HK-2 (cell line): ENCODE data around the gene LBX1.
A peak's percentile ranks its signal among the peaks of the same experiment; 100 is the strongest.

Source experiments
- DNase-seq: peaks from one replicate; pipeline ENCODE4 v3.0.0-alpha.2; 2018; ENCODE audit not compliant: unreplicated experiment

The LBX1 gene

DNA sequence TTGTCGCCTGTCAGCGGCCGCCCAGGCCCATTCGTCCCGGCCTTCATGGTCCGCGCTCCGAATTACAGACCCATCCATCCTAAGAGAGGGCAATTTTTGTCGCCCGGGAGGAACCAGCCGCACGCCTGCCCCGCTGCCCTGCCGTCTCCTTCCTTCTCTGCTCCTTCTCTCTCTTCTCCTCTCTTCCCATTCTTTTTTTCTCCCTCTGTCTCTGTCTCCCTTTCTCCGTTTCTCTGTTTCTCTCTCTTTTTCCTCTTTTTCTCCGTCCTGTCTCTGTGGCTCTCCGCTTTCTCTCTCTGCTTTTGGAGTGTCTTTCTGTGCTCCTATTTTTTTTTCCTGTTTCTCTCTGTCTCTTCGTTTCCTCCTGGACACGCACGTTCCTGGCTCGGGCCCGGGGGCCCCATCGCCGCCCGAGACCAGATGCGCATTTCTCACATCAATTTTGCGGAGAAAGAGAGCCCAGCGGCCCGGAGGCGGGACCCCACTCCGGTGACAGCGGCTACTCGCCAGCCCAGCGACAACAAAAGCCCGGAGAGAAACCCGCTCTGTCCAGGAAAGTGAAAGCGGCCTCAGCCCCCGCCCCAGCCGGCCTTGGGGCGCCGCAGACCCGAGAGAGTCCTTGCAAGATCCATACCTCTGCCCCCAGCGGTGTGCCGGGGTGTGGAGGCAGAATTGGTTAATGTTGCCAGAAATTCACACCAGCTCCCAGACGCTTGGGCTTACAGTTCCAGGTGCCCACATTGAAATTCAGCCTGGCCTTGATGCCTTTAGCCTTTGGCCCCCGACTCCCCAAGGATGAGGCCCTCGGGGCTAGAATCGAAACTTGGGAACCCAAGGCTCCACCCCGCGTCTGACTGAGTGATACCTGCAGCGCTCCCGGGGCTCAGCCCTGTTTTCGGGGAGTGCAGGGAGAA is 4.1 kb downstream of the LBX1 start:
- DNase-seq: no peak

DNA sequence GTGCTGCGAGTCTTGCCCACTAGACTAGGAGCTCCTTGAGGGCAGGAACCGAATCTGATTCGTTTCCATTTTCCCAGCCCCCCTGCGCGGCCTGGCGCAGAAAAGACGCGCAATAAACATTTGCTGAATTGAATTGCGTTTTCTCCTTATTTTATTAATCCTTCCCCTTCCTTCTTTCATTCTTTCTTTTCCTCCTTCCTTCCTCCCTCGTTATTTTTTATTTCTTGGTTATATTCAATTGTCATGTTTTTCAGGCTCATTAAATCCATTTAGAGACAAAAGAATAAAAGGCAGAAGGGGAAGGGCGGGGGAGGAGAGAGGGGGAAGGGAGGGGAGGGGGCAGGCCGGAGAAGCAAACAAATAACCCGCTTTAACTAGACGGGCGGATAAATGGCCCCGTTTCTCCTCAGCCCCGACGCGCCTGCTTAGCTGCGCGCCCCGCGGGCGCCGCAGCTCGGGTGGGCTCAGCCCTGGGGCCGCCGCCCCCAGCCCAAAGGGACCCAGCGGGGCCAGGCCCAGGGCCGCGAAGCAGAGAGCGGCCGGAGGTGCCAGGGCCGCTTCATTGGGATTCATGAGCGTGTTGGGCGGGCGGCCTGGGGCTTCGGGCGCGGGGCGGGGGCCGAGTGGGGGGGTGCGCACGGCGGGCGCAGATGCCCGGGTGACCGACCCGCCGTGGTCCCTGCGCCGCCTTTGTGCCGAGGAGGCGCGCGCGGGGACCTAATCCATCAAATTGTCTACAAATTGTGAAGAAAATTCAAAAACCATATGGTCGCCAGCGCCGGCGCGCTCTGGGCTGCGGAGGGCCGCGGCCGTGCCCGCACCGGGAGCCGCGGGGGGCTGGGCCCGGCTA is 5.0 kb downstream of the LBX1 start:
- no peak for DNase-seq

DNA sequence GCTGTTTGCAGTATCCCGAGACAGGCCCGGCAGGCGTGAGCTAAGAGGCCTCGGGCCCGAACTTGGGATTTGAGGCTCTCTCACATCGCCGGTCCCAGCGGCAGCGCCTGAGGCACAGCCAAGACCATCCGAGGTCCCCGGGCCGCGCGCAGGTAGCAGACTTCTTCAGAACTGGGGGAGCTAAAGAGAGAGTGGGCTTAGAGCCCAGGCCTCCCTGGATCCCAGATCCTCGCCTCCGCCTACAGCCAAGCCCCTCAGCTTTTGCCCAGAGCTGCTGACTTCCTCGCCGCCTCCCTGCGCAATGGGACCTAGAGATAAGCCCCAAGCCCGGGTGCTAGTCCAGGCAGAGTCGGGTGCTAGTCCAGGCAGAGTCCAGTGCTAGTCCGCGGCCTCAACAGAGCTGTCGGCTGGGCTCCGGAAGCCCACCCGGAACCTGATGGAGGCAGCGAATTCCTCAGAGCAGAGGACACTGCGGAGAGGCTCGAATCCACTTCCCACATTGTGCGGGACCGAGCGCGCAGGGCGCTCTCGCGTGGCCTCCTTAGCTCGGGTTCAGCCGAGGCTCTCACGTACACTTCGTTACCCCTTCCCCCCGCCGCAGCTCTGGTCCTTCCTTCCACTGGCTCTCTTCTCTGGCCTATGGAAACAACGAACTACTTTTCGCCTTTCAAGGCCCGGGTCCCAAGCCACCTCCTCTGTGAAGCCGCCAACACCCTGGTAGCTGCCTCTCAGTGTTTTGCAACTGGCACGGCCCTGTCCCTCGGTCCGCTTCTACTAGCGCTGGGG is 5.8 kb downstream of the LBX1 start:
- no peak for DNase-seq

DNA sequence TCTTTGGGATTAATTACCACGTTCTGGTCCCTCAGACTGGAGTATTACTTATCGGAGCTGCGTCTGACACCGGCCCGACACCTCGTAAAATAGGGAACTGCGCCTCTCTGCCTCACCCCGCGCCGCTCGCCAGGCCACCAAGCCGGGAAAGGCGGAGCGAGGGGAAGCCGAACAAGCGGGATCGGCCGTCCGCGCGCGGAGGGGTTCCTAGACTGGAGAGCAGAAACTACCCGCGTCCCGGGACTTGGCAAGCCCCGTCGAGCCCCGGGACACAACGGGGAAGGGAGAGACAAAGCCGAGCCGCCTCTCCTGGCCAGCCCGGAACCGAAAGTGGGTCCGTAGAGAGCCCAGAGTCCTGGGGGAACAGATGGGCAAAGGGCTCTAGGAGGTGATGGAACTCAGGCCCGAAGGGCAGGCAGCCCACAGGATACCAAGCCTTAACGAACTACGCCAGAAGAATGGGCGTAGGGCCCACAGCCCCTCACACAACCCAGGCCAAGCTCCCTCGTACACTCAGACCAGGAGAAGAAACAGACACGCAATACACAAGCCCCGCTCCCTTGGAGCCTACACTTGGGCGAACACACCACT is 6.5 kb downstream of the LBX1 start:
- no peak for DNase-seq

DNA sequence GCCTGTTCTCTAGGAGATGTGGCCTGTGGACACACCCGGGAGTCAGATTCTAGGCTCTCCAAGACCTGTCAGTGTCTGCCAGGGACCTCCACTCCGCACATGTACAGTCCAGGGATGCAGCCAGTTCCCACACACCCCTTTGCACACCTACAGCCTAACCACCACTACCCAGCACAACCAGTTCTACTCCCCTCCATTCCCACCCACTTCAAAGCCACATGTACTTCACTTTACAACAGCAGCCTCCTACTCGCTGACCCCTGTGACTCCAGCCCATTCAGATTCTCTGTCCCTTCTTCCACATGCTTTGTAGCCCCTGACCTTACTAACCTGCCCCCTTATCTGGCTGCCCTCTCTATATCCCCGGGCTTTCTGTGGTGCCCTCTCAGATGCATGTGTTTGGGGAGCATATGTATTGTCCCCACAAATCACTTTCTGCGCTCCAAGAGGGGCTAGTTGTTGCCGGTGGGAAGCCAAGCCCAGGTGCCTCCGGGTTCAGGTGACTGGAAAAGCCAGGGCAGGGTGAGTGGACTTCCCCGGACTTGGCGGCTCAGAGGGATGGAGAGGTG is 7.2 kb downstream of the LBX1 start:
- no peak for DNase-seq

DNA sequence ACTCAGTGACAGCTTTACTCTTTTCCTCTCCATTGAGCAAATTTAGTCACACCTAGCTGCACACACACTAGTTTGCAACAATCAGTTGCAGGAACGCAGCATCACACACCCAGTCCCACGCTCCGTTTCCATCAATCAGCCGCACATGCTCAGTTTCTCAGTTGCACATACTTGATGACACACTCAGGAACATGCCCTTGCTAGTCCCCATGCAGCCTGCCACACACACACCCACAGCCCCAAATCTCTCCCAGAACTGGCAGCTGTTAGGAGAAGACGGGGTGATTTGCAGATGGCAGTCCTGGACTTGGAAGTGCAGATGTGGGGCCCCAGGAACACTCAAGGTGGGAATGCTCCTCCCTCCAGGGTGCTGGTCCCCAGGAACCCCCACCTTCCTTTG is 7.7 kb downstream of the LBX1 start:
- DNase-seq: no peak

DNA sequence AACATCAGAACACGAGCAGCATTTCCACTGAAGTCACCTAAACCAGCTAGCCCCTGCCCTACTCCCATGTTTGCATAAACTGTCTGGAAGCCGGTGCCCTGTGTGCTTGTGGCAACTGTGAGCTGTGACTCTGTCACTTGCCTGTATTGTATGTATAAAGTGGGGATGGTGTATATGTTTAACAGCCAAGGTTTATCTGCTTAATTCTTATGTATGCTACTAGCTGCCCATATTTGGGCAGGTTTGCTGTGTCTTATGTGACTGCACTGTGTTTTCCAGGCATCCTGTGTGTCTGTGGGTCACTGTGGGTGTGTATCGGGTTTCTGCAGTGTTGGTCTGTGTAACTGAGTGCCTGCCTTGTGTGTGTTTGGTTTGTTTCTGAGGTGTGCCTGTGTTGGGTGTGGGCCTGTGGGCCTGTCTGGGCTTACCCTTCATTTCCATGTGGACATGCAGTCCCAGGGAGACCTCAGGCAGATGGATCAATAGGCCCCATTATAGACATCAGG is 9.3 kb downstream of the LBX1 start:
- no peak for DNase-seq

DNA sequence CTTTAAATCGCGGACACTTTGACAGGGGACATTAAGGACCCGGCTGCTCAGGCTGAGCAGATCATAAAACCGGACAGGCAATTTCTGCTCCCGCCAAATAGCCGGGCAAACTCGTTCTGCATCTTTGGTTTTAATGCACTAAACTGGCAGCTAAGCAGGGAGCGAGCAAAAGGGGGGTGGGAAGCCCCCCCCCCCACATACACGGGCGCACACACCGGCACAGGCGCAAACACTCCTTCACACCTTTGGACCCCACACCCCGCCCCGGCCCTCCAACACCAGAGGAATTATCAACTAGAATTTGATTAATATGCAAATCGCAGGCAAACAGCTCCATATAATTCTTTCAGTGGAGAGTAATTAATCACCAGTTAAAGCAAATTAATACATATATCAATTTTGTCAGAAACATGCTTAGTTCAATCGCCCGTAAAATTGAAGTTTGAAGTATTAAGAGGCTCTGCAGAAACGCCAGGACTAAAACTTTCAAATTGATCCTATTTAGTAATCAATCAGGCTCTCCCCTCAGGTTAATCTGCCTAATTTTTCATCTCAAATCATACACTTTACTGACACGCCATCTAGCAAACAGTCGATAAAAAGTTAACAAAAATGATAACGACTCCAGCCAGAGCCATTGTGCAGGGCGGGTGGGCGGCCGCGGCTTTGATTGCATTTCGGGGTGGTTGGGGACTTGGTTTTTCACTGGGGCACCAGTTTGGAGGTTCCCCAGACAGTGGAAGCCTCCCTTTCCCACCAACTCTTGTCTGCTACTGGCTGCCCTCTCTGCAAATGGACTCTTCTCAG is 9.9 kb downstream of the LBX1 start:
- DNase-seq: no peak

DNA sequence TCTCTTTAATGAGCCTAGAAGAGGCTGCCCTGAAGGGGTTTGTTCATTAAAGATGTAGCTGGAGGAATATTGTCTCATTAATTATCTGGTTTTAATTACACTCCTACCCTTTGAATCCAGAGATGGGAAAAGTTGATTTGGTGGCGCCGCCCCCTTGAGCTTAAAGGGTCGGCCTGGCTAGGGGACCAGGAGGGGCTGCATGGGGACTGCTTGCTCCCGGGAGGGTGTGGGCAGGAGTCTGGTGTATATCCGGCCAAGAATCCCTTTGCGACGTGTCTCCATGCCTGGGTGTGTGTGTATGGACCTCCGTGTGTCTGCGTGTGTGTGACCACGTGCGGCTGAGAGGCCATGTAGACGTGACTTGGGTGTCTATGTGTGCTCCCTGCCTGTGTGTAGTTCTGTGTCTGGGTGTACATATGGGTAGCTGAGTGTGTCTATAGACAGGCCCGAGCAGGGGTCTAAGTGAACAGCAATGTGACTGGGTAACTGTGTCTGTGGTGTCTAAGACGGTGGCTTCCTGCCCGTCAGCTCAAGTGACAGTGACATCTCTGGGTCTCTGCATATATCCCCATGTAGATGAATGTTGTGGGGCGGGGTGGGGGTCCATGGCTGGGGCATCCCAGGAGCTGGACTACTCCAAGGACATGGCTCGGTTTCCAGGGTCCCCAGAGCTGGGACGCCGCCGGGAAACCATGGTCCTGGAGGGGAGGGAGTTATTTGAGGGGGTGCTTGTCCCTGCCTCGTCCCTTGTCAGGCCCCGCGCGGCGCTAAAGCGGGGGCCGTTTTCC is 10.7 kb downstream of the LBX1 start:
- no peak for DNase-seq

DNA sequence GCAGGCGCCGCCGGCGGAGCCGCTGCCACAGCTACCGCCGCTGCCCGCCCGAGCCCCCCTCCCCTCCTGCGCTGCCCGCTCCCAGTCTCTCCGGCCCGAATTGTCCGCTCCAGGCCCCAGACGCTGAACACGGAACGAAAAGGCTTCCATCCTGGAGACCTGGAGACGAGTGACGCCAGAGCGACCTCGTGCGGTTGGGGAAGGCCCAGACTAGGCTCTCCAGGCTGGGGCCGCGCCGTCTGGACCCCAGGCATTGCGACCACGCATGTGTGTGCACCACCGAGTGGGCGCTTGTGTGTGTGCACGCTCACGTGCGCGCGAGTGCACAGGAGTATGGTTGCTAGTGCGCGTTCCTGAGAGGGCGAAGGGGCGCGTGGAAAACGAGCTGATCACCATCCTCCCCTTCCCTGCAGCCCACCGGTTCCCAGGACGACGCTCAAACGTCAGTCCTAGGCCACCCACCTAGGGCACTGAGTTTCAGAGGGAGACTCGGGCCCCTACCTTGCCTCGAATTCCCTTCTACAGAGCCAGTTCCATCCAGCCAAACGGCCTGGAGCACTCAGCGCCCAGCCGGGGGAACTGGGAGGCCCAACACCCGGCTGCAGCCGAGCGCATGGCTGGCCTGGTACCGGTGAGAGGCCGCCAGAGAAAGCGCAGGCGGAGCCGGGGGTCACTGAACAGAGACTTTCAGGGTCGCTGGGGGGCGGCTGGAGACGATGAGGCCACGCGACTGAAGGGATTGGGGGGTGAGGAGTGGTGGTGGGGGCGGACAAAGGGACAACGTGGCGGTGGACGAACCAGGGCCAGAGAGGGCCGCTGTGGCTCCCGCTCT is 11.6 kb downstream of the LBX1 start:
- DNase-seq: peak; percentile 46

DNA sequence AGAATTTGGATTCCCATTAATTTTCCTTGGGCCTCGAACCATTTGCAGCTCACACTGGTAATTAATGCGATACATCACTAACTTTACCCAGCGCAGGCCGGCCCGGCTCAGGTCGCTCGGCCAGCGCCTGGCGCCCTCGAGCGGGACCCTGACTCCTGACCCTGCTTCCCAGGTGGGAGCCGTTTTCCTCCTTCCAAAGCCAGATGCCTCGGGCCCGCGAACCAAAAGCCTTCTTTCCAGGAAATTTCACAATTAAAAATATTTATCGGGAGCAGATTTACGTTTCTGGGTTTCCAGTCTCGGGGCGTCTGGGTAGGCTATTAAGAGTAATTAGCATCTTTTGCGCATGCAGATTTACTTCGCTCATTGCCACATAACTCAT is 12.2 kb downstream of the LBX1 start:
- DNase-seq: no peak

DNA sequence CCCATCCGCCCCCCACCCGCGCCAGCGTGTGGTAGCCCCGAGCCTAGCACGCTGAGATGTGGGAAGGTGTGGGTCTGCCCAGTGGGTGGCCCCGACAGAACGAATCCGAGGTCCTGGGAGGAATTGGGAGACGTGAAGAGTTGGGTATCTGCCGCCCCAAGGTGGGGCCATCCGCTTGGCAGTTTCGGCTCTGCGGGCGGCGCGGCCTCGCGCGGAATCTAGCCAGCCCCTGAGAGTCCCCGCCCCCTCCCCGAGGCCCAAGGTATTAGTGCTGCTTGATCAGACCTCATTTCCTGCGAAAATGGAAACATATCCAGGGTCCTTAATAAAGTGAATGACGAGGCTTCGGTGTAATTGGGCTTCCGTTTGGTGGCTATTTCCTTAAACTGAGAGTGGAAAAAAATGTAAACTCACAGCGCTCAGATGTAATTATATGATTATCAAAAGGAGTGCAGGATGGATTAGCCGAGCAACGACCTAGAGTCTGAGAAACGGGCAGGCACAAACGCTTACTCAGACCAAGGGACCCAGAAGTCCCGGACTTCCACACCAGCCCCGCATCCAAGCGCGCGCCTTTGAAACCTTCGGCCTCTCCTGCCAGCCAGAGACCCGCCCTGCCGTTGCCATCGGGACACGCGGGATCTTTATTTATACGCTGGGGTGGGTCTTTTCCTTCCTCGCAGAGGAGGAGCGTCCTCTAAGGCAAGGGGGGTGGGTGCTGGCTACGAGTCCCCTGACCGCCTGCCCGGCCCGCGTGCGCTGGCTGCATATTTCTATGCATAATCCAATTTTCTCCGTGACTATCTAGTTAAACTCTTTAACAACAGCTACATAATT is 12.8 kb downstream of the LBX1 start:
- DNase-seq: no peak

DNA sequence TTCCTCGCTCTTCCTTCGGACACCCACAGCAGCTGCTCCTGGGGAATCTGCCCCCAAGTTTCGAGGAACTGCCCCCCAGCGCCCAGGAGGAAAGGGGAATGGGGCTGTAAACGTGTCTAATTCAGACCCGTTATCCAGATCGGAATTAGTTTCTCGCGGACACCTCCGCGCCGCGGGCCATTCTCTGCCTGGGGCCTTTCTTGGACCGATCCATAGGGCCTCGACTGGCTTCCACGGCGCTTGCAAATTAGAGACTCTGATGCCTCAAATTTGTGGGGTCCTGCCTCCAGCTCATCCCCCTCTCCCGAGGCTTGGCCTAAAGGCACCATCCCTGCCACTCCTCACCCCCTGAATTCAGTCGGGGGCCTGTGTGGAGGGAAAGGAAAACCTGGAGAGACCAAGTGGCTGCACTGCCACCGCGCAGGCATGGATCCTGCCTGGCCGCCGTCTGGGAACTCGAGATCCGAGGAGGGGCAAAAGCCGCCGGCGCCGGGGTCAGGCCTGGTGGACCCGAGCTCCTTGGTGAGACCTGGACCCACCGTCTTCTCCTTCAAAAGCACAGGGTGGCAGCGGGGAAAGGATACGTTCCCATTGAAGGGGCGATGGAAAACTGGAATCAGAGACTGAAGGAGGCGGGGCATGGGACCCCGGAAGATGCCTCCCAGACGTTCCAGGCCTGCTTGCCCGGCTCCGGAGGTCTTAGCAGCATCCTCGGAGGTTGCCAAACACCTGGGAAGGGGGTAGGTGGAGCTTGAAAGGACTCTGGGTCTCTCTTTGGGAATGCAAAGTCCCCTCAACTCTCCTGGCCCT is 13.7 kb downstream of the LBX1 start:
- no peak for DNase-seq

DNA sequence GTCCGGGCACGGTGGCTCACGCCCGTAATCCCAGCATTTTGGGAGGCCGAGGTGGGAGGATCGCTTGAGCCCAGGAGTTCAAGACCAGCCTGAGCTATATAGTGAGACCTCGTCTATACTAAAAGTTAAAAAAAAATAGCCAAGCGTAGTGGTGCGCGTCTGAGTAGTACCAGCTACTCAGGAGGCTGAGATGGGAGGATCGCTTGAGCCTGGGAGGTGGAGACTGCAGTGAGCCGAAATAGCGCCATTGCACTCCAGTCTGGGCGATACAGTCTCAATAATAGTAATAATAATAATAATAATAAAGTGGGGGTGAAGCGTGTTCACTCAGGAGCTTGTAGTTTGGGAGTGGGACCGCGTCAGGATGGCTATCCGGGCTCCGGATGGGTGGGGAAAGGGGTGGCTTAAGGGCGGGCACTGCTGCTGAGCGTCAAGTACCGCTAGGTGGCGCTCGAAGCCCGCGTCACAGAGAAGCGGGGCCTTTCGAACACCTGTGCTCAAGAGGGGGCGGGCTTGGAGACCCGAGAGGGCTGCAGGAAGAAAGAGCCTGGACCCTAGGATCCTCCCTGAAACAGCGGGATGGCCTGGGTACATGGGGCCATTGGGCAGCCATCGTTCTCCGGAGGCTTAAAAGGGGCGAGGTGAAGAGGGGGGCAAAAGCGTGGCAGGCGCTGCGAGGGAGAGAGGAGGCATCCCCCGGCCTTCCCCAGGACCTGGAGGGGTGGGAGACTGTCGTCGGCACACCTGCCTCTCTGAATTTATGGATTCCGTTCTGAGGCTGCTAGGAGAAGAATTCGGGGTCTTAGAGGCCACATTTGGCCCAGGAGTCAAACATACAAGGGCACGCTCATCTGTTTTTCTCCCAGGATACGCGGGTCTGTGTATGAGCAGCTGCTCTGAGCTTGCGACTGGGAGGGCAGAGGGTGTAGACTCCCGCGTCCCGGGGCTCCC is 14.5 kb downstream of the LBX1 start:
- peak; percentile 80 for DNase-seq

DNA sequence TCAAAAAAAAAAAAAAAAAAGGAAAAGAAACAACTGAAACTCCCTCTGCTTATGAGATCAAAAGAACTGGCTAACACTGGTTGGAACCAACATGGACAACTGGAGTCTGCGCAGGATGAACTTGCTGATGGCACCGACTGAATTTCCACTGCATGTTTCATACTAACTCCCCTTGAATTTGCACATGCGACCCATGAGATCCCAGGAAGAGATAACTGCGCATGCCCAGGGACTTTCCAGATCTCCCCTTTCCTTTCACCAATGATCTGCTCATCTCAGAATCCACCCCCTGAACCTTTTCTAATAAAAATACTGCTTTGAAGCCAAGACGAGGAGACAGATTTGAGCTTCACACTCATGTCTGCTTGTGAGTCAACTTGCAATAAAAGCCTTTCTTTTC is 20.7 kb downstream of the LBX1 start:
- DNase-seq: no peak

DNA sequence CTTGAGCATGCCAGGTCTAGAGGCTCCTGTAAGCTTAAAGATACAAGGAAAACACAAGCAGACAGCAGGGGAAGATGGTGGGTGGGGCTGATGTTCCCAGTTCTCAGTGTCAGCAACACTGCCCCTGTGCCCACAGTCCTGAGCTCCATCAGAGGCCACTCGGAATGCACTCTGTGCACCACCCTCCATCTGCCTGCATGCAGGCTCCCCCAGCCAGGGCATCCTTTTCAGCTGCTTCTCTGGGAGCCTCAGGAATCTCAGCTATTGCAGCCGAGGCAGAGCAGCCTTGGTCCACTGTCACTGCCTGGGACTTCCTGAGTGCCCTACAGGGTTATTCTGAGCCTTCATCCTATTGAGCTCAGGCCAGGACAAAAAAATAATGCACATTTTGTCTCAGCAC is 22.2 kb downstream of the LBX1 start:
- DNase-seq: no peak
